ENCODE results near the gene HMSD.

GRCh38 chr18:63965716-63966330 lies 16.7 kb downstream of the HMSD start:
- TF ChIP-seq CTCF (conservative IDR thresholded peaks at IDR 0.05) = no peak
- TF ChIP-seq ZFX (IDR thresholded peaks at IDR 0.05) = no peak

All from C4-2B (cell line).